HL-60/S4 treated with retinoic acid at 250 ng/mL for 4 days and 3 days (cell line): ENCODE data around the gene LMLN.
"Not testable (repeated sequence)": the region's sequence is repeated elsewhere in the genome, so short reads cannot be mapped to it uniquely, and the experiment has no call there.

Experiments
- in situ Hi-C: fragments of 300-500 bp; cut with MboI; formaldehyde crosslinking; loops from 2 replicates; pipeline ENCODE4 v1.7.0; 2022; ENCODE audit warnings: low sequenced_read_pairs

Gene LMLN

DNA sequence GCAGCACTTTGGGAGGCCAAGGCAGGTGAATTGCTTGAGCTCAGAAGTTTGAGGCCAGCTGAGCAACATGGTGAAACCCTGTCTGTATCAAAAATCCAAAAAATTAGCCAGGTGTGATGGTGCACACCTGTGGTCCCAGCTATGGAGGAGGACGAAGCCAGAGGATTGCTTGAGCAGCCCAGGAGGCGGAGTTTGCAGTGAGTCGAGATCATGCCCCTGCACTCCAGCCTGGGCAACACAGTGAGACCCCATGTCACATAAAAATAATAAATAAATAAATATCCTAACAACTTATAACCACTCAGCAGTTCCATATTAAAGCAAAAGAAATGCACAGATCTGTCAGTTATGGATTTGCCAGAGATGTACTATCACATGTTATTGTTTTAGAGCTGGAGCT lies 62.6 kb downstream of the LMLN start:
- in situ Hi-C loops = no loop called here

DNA sequence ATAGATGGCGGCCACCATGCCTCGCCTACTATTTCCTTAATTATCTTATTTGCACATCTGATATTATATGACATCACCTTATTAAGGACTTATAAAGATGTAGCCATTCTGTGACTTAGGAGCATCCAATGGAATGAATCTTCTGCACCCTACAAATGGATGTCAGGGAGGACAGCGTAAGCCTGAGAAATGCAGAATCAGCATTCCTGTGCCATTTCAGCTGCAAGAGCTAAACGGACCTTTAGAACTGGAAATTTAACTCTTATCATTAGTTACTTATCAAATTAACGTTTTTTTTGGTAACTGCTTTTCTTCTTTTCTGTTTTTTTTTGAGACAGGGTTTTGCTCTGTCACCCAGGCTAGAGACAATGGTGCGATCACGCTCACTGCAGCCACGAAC lies 65.6 kb downstream of the LMLN start:
- in situ Hi-C loops = no loop called here

DNA sequence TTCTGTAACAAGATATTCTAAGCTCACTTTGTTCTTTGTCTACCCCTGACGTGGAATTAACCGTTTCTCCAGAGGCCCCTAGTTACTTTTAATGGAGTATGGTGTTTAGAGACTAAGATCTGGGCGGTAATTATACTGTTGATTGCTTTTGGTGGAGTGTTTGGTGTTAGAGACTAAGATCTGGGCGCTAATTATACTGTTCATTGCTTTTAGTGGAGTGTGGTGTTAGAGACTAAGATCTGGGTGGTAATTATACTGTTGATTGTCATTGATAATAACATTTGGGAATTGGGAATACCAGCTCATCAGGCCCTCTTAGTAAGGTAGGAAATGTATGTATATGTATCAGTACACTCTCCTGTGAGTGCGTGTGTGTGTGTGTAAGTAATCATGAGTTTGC lies 66.6 kb downstream of the LMLN start:
- in situ Hi-C loops = no loop called here

DNA sequence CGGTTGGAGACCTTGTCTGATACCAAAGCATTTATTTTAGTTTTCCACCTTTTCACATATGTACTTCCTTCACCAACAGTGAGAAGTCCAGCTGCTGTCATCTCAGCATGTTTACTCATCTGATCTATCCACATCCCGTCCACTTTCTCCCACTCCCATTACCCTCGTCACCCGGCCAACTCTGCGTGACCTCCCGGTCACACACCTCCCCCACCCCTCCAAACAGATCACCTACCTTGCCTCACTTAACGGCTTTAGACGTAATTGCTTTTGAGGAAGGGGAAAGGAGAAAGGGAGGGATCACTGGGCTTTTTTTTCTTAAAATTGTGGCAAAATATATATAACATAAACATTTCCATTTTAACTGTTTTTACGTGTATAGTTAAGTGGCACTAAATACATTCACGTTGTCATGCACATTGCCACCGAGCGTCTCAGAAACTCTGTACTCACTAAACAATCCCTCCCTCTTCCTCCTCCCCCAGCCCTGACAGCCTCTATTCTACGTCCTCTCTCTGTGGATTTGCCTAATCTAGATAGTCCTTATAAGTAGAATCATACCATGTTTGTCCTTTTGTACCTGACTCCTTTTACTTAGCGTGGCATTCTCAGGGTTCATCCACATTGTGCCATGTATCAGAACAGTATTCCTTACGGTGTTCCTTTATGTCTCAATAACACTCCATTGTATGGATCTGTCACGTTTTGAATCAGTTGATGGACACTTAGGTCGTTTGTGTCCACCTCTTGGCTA lies 67.2 kb downstream of the LMLN start:
- in situ Hi-C loops = no loop called here

DNA sequence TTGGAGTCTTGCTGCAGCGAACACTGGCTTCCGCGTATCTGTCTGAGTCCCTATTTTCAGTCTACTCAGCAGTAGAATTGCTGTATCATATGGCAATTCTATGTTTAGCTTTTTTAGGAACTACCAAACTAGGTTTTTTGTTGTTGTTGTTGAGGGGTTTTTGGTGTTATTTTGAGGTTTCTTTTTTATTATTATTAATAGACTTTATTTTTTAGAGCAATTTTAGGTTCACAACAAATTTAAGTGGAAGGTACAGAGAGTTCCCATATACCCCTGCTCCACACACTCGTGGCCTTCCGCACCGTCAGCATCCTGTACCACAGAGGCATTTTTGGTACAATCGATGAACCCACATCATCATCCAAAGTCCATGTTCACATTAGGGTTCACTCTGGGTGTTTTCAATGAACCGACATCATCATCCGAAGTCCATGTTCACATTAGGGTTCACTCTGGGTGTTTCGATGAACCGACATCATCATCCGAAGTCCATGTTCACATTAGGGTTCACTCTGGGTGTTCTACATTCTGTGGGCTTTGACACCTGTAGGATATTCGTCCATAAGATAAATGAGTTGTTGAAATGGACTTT lies 67.9 kb downstream of the LMLN start:
- in situ Hi-C loops = no loop called here

DNA sequence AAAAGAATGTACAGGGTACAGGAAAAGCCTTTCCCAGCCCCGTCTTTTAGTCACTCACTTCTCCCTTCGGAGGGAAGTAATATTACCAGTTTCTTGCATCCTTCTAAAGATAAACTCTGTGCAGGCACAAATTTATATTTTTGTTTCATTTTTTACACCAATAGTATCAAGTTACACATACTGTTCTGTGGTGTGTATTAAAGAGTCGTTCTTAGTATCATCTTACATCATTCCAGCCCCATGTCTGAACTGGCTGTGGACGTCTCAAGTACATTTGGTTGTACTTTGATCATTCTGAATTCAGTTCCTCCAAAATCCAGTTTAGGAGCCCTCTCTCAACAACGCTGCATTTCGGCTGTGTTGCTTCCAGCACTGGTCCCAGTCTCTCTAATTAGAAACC lies 68.7 kb downstream of the LMLN start:
- in situ Hi-C loops = no loop called here

DNA sequence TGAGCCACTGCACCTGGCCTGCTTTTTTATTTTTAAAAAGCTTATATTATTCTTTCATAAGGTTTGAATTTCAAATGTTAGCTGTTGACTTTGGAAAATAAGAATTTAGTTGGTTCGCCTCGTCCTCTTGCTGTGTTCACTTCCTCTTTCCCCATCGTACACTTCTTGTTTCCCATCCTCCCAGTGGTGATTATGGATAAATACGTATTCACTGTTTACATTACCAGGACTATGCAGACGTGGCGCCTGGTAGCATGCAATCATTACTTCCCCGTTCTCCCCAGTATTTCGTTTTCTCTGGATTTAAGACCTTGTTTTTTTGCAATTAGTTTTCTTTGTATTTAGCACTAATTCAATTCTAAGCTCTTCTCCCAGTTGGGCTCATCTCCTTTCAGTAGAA lies 70.1 kb downstream of the LMLN start:
- in situ Hi-C loops = no loop called here

DNA sequence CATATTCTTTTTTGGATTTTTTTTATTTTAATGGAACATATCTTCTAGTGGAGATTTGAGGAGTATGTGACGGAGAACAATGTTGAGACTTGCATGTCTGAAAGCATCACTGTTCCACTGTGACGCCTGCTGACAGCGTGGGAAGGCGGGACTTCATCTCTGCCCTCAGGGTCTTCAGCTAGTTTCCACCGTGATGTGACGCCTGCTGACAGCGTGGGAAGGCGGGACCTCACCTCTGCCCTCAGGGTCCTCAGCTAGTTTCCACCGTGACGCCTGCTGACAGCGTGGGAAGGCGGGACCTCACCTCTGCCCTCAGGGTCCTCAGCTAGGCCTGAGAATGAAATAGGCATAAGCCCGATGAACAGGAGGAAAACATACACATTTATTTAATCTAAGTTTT lies 70.7 kb downstream of the LMLN start:
- in situ Hi-C loops = no loop called here

DNA sequence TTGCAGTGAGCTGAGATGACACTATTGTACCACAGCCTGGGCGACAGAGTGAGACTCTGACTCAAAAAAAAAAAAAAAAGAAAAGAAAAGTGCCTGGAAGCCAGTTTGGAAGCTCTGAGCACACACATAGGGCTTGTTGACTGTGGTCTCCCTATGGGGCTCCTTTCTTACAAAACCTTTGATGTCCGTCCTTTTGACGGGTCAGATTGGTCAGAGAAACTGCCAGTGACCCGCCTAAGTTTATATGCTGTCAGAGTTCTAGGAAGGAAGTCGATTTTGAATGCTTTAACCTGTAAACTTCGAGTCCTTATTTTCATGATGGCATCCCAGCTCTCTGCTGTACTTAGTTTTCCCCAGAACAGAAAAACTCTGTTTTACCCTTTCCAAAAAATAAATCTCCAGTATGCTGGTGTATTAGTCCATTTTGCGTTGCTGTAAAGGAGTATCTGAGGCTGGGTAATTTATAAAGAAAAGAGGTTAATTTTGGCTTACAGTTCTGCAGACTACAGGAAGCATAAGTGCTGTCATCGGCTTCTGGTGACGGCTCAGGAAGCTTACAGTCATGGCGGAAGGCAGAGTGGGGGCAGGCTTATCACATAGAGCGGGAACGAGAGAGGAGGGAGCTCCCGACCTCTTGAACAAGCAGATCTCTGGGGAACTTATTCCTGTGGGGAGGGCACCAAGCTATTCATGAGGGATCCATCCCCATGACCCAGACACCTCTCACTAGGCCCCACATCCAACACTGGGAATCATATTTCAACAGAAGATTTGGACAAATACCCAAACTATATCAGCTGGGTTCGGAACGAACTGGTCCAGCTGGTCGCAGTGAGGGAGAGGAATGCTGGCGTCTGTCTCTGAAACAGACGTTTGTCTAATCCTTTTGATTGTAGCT lies 72.3 kb downstream of the LMLN start:
- in situ Hi-C loops = no loop called here

DNA sequence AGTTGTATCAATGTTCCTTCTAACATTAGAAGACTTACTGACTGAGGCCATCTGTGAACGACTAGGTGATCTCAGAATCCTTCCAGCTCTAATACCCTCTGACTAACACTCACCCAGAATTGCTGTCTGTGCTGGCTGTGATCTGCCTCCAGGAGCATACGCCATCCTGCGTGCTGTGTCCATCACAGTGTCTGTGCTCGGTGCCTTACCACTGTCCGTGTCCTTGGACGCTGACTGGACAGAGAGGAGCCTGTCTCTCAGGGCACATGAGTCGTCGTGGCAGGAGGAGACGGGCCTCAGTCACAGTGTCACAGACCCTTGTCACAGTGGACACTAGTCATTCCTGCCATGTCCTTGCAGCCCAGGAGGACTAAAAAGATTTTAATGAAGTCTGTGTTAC lies 83.1 kb downstream of the LMLN start:
- in situ Hi-C loops = no loop called here

DNA sequence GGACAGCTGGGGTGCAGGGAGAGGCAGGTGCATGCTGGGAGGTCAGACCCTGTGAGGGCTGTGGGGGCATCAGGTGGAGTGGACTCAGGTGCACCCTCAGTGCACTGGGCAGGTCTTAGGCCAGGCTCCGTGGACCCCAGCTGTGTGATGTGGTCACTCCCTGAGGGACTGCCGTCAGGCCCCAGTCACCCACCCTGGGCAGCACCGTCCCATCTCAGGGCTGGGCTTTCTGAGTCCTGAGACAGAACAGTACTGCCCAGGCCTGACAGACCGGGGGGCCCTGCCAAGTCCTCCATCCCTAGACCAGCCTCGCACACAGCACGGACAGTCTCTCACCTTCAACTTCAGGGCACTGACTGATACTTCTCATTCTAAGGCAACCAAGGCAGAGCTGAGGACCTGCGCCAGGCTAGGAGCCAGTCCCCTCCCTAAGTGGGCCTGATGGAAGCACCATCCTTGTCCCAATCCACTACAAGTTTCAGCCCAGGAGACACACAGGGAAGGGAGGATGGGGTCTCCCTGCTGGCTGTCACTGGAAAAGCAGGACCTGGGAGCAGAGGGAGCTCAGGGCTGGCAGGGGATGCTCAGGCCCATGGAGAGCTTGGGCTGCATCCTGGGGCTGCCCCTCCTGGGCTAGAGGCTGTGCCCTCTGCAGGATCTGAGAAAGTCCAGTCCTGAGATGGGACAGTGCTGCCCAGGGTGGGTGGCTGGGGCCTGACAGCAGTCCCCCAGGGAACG lies 86.3 kb downstream of the LMLN start:
- in situ Hi-C loops = no loop called here

DNA sequence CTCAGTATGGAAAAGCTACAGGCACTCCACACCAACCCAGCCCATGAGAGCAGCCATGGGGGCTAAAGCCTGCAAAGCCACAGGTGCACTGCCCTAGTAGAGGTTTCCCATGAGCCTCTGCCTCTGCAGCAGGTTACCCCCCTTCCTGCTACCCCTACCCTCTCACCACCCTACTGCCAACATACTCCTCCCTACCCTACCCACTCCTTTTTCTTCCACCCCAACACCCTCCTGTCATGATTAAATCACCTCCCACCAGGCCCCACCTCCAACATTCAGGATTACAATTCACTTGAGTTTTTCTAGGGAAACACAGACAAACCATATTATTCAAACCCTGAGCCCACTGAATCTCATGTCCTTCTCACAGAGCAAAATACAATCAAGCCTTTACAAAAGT lies 88.4 kb downstream of the LMLN start:
- in situ Hi-C loops = no loop called here

DNA sequence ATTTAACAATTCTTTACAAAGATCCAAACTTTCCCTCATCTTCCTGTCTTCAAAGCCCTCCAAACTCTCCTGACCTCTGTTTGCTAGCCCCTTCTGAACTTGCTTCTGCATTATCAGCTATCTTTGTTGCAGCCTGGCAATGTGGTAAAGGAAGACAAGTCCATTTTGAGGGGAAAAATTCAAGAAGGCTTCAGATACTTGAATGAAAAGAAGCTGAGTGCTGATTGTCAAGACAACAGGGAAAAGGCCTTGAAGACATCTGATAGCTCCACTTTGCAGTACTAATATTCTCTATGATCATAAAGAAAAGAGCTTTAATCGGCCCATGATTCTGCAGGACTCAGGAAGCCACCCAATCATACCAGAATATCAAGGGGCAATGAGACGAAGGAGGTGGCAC lies 91.8 kb downstream of the LMLN start:
- in situ Hi-C loops = no loop called here

DNA sequence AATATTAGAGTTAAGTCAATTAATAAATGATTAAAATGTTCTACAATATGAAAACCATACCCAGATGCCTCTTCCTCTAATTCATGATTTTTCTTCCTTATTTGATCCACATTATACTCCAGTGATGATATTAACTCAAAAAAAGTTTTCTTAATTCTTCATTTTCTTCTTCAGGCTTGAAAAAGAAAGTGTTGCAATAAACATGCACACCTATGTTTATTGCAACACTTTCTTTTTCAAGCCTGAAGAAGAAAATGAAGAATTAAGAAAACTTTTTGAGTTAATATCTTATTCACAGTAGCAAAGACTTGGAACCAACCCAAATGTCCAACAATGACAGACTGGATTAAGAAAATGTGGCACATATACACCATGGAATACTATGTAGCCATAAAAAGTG lies 93.4 kb downstream of the LMLN start:
- in situ Hi-C loops = not testable (repeated sequence)

DNA sequence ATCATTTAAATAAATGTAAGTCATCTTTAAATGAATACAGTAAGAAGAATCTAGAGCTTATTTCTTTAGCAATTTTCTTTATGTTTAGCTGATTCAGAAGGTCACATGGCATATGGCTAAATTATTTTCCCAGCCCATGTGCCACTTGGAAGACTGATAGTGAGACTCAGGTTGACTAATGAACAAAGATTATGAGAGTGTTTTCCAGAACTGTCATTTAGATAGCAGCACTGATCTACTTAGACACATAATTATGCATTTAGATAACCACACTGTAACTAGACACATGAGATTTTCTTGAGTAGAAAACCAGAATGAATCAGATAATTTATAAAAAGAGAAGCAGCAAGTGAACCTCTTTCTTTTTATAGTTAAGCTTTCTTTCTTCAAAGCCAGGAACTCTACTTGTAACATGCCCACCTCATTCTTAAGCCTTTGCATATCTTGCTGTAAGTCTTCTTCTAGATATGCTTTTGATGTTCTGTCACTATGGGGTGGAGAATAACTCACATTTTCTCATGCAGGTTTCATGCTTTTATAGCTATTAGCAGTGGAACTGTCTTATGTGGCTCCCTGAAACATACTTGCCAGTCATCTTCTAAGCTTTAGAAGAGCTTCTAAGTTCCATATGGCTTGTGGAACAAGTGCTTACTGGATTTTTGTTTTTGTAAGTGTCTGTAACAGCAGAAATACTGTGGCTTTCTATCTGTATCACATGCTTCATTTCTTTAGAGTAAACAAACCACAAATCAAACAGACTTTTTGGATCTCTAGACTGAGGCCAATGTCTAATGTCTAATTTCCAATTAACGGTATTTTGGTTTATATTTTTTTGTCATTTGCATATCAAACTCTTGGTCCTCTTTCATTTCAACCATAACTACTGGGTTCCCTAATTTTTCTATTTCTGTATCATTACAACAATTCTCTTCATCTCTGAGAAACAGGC lies 101.4 kb downstream of the LMLN start:
- in situ Hi-C loops = no loop called here

DNA sequence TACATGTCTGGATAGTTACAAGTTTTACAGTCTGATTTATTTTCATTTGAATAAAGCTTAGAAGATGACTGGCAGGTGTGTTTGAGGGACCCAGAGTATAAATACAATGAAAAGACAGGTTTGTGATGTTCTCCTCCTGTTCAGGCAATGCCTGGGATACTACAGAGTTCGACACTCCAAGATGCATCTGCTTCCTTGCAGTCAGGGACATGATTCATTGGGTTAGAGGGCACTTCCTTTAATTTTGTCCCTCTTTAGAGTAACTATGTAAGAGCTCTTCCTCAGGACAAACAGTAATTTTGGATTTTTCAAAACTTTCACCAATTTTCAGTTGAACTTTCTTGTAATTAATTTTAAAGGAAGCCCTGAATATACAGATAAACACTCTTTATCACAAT lies 102.0 kb downstream of the LMLN start:
- in situ Hi-C loops = no loop called here

DNA sequence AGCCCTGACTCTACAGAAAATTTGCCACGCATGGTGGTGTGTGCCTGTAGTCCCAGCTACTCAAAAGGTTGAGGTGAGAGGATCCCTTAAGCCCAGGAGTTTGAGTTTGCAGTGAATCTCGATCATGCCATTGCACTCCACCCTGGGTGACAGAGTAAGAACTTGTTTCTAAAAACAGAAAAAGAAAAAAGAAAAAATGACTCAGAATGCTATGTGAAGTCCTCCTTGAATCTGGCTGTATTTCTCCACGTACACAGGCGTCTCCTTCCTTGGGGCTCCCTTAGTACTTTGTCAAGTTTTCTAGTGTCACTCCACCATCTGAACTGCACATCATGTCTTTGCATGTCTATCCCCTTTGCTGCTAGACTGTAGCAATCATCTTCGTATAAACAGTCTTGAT lies 104.4 kb downstream of the LMLN start:
- in situ Hi-C loops = no loop called here

DNA sequence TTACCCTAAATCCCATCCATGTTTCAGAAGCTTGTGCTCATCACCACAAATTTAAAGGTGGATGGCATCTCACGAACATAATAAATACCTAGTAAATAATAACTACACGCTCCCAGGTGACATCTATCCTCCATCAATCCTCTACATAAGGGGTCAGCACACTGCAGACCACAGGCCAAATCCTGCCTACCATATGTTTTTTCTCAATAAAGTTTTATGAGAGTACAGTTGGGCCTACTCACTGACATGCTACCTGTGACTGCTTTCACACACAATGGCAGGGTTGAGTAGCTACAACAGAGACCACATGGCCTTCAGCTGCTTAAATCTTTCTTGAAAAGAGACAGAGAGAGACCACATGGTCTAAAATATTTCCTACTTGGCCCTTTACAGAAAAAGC lies 105.9 kb downstream of the LMLN start:
- in situ Hi-C loops = no loop called here

DNA sequence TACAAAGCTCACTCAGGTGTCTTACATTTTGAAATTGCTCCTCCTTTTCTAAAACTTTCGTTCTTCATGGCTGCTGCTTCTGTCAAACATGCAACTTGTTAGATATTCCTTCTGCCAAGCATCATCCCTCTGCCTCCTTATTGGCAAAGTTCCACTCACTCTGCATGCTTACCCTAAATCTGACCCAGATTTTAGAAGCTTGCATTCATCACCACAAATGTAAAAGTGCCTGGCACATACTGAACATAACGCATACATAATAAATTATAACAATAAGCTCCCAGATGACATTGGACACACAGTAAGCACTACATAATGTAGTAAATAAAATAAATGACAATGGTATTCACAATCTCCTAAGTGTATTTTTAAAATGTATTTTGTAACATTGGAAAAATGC lies 107.4 kb downstream of the LMLN start:
- in situ Hi-C loops = no loop called here

DNA sequence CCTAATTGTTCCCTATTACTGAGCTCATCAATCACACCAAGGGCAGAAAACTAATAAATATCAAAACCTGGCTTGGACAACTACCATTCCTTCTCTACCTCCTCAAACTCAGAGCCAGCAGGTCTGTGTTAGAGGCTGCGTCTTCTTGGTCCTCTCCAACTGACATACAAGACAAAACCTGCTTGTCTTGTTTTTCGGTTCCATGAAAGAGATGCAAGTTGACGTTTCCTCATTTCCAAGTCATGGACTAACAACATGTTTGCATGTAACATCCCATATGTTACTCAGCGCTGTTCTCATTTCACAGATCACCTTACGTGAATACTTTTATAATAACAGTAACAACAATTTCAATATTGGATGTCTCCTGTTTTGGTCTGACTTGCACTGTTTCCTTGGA lies 110.9 kb downstream of the LMLN start:
- in situ Hi-C loops = no loop called here
